Iris pigment epithelial cell (primary cell): ENCODE measurements around the gene CCDC102A.

Source experiments
- DNase-seq: peaks from one replicate; pipeline ENCODE4 v3.0.0-alpha.2; 2011; ENCODE audit warnings: low read depth

Gene CCDC102A

GRCh38 chr16:57519796-57520360 lies 16.5 kb downstream of the CCDC102A start:
- DNase-seq = peak; percentile 52

- no peak for DNase-seq
Measured at GRCh38 chr16:57518922-57519321, 17.4 kb downstream of the CCDC102A start.

- no peak for DNase-seq
Measured at GRCh38 chr16:57518520-57518919, 17.9 kb downstream of the CCDC102A start.

GRCh38 chr16:57517397-57518367 lies 18.7 kb downstream of the CCDC102A start:
- DNase-seq = no peak

- DNase-seq = no peak
Measured at GRCh38 chr16:57516773-57517172, 19.6 kb downstream of the CCDC102A start.

- DNase-seq = no peak
Measured at GRCh38 chr16:57516176-57516725, 20.1 kb downstream of the CCDC102A start.

- no peak for DNase-seq
Measured at GRCh38 chr16:57514791-57515600, 21.4 kb downstream of the CCDC102A start.

- no peak for DNase-seq
Measured at GRCh38 chr16:57514371-57514770, 22.0 kb downstream of the CCDC102A start.

- DNase-seq = no peak
Measured at GRCh38 chr16:57513371-57514102, 22.8 kb downstream of the CCDC102A start.

- DNase-seq = no peak
Measured at GRCh38 chr16:57512296-57513001, 23.9 kb downstream of the CCDC102A start.

GRCh38 chr16:57510016-57510871 lies 26.1 kb downstream of the CCDC102A start:
- DNase-seq = no peak

- DNase-seq = no peak
Measured at GRCh38 chr16:57509231-57509923, 27.0 kb downstream of the CCDC102A start.

GRCh38 chr16:57508035-57508425 lies 28.3 kb downstream of the CCDC102A start:
- no peak for DNase-seq

GRCh38 chr16:57507136-57508034 lies 29.0 kb downstream of the CCDC102A start:
- DNase-seq = no peak

- no peak for DNase-seq
Measured at GRCh38 chr16:57505169-57505568, 31.2 kb downstream of the CCDC102A start.

GRCh38 chr16:57504491-57504890 lies 31.9 kb downstream of the CCDC102A start:
- DNase-seq = no peak

GRCh38 chr16:57504001-57504400 lies 32.4 kb downstream of the CCDC102A start:
- no peak for DNase-seq

GRCh38 chr16:57503366-57503765 lies 33.0 kb downstream of the CCDC102A start:
- no peak for DNase-seq
